OCI-LY1 (cell line): ENCODE results near the gene CEP68.

Source experiments
- EZH2 ChIP-seq: fragments of 200-600 bp; sonication (generic), shearing (Covaris generic); IDR thresholded peaks from 2 replicates; pipeline ENCODE4 v1.8.0; 2017; ENCODE audit warnings: borderline replicate concordance, mixed run types, mild to moderate bottlenecking, antibody characterized with exemption, low read length, moderate library complexity, mixed read lengths
- TF ChIP-seq, protein P1 (sequence below): fragments of 200-600 bp; sonication (generic), shearing (Covaris generic); IDR thresholded peaks from 2 replicates; pipeline ENCODE4 v1.5.1; 2017; ENCODE audit warnings: mild to moderate bottlenecking, antibody characterized with exemption, low read length, moderate library complexity, mixed read lengths

DNA sequence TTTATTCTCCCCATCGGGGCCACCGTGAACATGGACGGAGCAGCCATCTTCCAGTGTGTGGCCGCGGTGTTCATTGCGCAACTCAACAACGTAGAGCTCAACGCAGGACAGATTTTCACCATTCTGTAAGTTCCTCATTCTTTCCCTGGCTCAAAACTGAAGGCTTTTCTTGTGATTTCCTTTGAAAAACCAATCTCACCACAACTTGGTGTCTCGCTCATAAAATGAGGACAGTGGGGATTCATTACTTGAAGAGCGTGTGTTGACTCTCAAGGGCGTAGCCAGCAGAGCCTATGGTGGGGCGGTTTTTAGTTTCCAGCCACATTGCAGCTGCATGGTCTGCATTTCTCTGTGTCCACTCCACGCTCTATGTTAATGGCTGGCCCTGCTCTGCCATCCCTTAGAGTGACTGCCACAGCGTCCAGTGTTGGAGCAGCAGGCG lies 38.1 kb upstream of the CEP68 start:
- TF ChIP-seq, protein P1, sequence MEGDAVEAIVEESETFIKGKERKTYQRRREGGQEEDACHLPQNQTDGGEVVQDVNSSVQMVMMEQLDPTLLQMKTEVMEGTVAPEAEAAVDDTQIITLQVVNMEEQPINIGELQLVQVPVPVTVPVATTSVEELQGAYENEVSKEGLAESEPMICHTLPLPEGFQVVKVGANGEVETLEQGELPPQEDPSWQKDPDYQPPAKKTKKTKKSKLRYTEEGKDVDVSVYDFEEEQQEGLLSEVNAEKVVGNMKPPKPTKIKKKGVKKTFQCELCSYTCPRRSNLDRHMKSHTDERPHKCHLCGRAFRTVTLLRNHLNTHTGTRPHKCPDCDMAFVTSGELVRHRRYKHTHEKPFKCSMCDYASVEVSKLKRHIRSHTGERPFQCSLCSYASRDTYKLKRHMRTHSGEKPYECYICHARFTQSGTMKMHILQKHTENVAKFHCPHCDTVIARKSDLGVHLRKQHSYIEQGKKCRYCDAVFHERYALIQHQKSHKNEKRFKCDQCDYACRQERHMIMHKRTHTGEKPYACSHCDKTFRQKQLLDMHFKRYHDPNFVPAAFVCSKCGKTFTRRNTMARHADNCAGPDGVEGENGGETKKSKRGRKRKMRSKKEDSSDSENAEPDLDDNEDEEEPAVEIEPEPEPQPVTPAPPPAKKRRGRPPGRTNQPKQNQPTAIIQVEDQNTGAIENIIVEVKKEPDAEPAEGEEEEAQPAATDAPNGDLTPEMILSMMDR, result no peak
- no peak for TF ChIP-seq EZH2
